Cardiac fibroblast (primary cell): Measurements from ENCODE around the gene CD3D.

ENCODE experiments used
- DNase-seq, 2 donors: peaks; one replicate each; pipeline versions ENCODE4 v3.0.0 to v3.0.0-alpha.2; 2010; ENCODE audit warnings: low read depth in 2 of 2
- H3K4me3 ChIP-seq, 2 donors: replicated peaks in 1 of 2; 1 replicate in 1 of 2; 2 replicates in 1 of 2; pipeline ENCODE4 v1.5.1; 2011; ENCODE audit warnings: low read depth in 2 of 2, low read length in 2 of 2, mild to moderate bottlenecking in 2 of 2, moderate library complexity in 1 of 2
- CTCF ChIP-seq: IDR thresholded peaks from one replicate; pipeline ENCODE4 v1.5.1; 2011; ENCODE audit warnings: low read depth, mild to moderate bottlenecking, low read length, inconsistent platforms

Gene CD3D

GRCh38 chr11:118342503-118343161 lies at the start of gene CD3D:
Gene CD3D, minus strand, starts transcription at chr11:118342705. Its CDS starts 98 bp downstream, at chr11:118342607.
- no peak for DNase-seq
- no peak within 1 kb of the TSS for H3K4me3 ChIP-seq
- no peak for TF ChIP-seq CTCF

DNA sequence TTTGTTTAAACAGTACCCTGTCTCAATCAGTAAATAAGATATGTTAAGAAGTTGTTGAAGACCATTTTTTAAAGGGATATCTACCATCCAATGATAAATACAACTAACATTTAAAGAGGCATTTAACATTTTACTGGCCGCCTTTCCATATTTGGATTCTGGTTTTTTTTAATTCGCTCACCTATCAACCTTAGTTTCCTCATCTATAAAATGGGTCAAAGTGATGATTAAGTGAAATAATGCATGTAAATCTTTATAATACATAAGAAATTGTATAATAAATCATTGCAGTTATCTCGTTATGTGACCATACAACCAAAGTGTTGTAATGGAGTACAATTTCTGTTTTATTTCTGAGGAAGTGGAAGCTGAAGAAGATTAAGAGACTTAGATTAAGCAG lies 41.2 kb upstream of the CD3D start:
- DNase-seq = no peak
- H3K4me3 ChIP-seq = no peak overlapping the region
- no peak for TF ChIP-seq CTCF

- no peak overlapping the region for H3K4me3 ChIP-seq
- TF ChIP-seq CTCF = no peak
- DNase-seq = no peak
These were observed 40.4 kb upstream of the CD3D start for GRCh38 chr11:118382954-118383353.

DNA sequence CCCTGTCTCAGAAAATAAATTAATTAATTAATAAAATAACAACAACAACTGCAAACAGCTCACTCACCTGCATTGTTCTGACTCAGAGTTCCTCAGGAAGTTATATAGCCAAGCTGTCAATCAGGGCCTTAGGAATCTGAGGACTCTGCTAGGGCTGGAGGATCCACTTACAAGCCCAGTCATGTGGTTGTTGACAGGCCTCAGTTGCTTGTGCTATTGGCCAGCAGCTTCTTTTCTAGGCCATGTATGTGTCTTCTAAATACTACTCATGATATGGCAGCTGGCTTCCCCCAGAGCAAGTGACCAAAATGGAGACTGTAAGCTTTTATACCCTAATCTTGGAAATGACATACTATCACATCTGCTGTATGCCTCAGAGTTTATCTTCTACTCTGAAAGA lies 38.1 kb upstream of the CD3D start:
- TF ChIP-seq CTCF = no peak
- DNase-seq = no peak
- no peak overlapping the region for H3K4me3 ChIP-seq

GRCh38 chr11:118379497-118379896 lies 37.0 kb upstream of the CD3D start:
- no peak overlapping the region for H3K4me3 ChIP-seq
- no peak for DNase-seq
- no peak for TF ChIP-seq CTCF

DNA sequence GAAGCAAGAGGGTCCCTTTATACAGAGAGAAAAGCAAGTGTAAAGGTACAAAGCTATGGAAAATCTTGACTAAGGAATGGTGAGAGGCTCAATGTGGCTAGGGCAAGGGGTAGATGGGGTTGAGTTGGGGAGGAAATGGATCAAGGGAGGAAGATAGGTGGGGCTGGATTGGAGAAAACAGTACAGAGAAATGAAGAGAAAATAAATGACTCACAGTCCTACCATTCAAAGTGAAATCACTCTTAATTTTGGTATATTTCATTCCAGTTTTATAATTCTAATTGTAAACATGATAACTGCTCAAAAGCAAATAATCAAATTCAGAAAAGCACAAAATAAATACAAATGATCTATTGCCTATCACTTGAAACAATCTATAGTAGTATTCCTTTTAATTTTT lies 33.5 kb upstream of the CD3D start:
- DNase-seq = no peak
- no peak for TF ChIP-seq CTCF
- no peak overlapping the region for H3K4me3 ChIP-seq

GRCh38 chr11:118374729-118375128 lies 32.2 kb upstream of the CD3D start:
- peak in 1 of 2 donors; percentile 2 for DNase-seq
- H3K4me3 ChIP-seq = no peak overlapping the region

More at GRCh38 chr11:118374729-118375128, 32.2 kb upstream of the CD3D start:
- no peak for TF ChIP-seq CTCF
